GM18519 (cell line): ENCODE data around the gene SNED1.
"Not testable (repeated sequence)": the region's sequence is repeated elsewhere in the genome, so short reads cannot be mapped to it uniquely, and the experiment has no call there.

Source experiments
- ATAC-seq: cut with Tn5 transposase; IDR thresholded peaks from one replicate; pipeline ENCODE4 v1.9.1; 2021; ENCODE audit warnings: mild to moderate bottlenecking, moderate library complexity; ENCODE audit not compliant: unreplicated experiment, low FRiP score

Gene SNED1

GRCh38 chr2:241081643-241082340 is 83.4 kb downstream of the SNED1 start:
- ATAC-seq: no peak

- no peak for ATAC-seq
These were observed 84.1 kb downstream of the SNED1 start for GRCh38 chr2:241082341-241083090.

- ATAC-seq: no peak
These were observed 84.6 kb downstream of the SNED1 start for GRCh38 chr2:241083091-241083415.

- no peak for ATAC-seq
These were observed 86.5 kb downstream of the SNED1 start for GRCh38 chr2:241084856-241085444.

- ATAC-seq: no peak
These were observed 89.2 kb downstream of the SNED1 start for GRCh38 chr2:241087420-241088268.

- ATAC-seq: no peak
These were observed 90.0 kb downstream of the SNED1 start for GRCh38 chr2:241088376-241088775.

GRCh38 chr2:241088791-241089732 is 90.6 kb downstream of the SNED1 start:
- ATAC-seq: no peak

- no peak for ATAC-seq
These were observed 92.8 kb downstream of the SNED1 start for GRCh38 chr2:241091201-241091600.

- no peak for ATAC-seq
These were observed 93.5 kb downstream of the SNED1 start for GRCh38 chr2:241091734-241092445.

GRCh38 chr2:241092677-241093076 is 94.3 kb downstream of the SNED1 start:
- no peak for ATAC-seq

GRCh38 chr2:241093133-241093781 is 94.8 kb downstream of the SNED1 start:
- ATAC-seq: not testable (repeated sequence)

GRCh38 chr2:241094172-241094571 is 95.8 kb downstream of the SNED1 start:
- ATAC-seq: no peak

GRCh38 chr2:241094924-241095420 is 96.6 kb downstream of the SNED1 start:
- no peak for ATAC-seq

GRCh38 chr2:241095594-241096290 is 97.3 kb downstream of the SNED1 start:
- no peak for ATAC-seq

GRCh38 chr2:241096979-241097378 is 98.6 kb downstream of the SNED1 start:
- peak; percentile 48 for ATAC-seq

- ATAC-seq: no peak
These were observed 100.8 kb downstream of the SNED1 start for GRCh38 chr2:241099246-241099645.

- ATAC-seq: peak; percentile 59
These were observed 103.9 kb downstream of the SNED1 start, which contains the start of gene MTERF4 for GRCh38 chr2:241102239-241102803. TSS of gene MTERF4 (minus strand) at chr2:241102287. CDS start at chr2:241102273, 14 bp downstream.
